Epithelial cell of proximal tubule (primary cell): ENCODE data around the gene EHBP1. TPM values are rescaled to one million over a fixed set of nuclear protein-coding genes. Genes with fewer than 3 reads are reported as not detected.

Experiments used
- DNase-seq: peaks from one replicate; pipeline ENCODE4 v3.0.0-alpha.2; 2011; ENCODE audit warnings: low read depth
- H3K4me3 ChIP-seq: 2 replicates; pipeline ENCODE4 v1.5.1; 2011; ENCODE audit warnings: low read depth, mild to moderate bottlenecking, low read length
- total RNA-seq: library from RNA; depleted of rRNA; stranded (reverse); fragments of >200 nt; gene quantifications from 2 replicates; pipeline ENCODE4 v1.2.3, GENCODE V29; 2015
- TF ChIP-seq, protein P1 (sequence below): conservative IDR thresholded peaks from 2 replicates; pipeline ENCODE4 v1.5.1; 2012; ENCODE audit warnings: low read depth, mild to moderate bottlenecking, low read length

The EHBP1 gene
- total RNA-seq, 1 donor from 2014 or later = 18.1 TPM

DNA sequence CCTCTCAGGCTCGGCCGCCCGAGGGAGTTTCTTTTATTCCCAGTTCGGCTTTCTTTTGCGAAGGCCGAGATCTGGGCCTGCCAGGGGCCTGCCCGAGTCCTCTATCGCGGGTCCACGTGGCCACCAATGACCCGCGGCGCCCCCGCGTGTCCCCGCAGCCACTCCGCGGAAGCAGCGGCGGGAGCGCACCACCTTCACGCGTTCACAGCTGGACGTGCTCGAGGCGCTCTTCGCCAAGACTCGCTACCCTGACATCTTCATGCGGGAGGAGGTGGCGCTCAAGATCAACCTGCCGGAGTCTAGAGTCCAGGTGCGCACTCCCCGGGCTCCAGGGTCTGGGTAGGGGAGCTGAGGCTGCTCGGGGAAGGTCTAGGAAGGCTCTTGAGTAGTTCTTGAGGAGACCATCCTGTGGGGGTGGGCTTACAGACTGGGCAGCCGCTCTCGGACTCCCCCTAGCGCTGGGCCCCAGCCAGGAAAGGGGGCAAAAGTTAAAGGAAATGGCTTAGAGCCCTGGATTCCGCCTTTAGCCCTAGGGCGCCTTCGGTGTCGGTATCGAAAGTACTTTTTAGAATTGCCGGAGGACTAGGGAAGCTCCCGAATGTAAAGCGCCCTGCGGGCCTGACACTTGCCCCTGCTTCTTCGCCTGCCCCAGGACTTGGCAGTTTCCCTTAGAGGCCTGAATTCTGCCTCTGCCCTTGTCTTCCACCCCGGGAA lies 348.5 kb downstream of the EHBP1 start:
- peak overlapping the region; percentile 27 for H3K4me3 ChIP-seq
- no peak for DNase-seq
- TF ChIP-seq, protein P1, sequence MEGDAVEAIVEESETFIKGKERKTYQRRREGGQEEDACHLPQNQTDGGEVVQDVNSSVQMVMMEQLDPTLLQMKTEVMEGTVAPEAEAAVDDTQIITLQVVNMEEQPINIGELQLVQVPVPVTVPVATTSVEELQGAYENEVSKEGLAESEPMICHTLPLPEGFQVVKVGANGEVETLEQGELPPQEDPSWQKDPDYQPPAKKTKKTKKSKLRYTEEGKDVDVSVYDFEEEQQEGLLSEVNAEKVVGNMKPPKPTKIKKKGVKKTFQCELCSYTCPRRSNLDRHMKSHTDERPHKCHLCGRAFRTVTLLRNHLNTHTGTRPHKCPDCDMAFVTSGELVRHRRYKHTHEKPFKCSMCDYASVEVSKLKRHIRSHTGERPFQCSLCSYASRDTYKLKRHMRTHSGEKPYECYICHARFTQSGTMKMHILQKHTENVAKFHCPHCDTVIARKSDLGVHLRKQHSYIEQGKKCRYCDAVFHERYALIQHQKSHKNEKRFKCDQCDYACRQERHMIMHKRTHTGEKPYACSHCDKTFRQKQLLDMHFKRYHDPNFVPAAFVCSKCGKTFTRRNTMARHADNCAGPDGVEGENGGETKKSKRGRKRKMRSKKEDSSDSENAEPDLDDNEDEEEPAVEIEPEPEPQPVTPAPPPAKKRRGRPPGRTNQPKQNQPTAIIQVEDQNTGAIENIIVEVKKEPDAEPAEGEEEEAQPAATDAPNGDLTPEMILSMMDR = peak; percentile 63

DNA sequence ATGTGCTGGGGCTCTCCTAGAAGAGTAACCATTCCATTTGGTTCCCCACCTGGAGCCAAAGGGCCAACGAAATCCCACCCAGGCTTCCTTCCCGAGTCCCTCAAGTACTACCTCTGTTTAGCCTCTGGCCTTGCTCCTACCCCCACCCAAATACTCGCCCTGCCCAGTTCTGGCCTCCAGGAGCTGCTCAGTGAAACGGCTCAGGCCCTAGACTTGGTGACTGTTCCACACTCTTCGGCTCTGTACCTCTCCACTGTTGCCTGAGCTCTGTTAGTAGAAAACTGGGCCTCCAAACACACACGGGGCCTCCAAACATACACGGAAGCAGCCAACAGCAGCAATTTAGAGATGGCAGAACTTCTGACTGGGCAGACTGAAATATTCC lies 349.3 kb downstream of the EHBP1 start:
- TF ChIP-seq, protein P1 = no peak
- no peak overlapping the region for H3K4me3 ChIP-seq
- DNase-seq = no peak

DNA sequence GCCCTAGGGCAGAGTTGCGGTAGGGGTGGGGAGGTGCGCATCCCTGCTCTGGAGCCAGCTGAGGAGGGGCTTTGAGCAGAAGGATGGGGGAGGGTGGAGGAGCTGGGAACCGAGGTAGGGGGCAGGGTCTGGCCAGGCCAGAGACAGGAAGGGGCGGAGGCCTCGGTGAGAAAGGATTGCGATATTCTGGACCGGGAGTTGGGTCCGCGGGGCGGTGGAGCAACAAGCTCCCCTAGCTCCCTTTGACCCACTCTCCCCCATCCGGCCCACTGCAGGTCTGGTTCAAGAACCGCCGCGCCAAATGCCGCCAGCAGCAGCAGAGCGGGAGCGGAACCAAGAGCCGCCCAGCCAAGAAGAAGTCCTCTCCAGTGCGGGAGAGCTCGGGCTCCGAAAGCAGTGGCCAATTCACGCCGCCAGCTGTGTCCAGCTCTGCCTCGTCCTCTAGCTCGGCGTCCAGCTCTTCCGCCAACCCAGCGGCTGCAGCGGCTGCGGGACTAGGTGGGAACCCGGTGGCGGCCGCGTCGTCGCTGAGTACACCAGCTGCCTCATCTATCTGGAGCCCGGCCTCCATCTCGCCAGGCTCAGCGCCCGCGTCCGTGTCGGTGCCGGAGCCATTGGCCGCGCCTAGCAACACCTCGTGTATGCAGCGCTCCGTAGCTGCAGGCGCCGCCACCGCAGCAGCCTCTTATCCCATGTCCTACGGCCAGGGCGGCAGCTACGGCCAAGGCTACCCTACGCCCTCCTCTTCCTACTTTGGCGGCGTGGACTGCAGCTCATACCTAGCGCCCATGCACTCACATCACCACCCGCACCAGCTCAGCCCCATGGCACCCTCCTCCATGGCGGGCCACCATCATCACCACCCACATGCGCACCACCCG lies 350.0 kb downstream of the EHBP1 start:
- no peak overlapping the region for H3K4me3 ChIP-seq
- TF ChIP-seq, protein P1 = no peak
- no peak for DNase-seq

DNA sequence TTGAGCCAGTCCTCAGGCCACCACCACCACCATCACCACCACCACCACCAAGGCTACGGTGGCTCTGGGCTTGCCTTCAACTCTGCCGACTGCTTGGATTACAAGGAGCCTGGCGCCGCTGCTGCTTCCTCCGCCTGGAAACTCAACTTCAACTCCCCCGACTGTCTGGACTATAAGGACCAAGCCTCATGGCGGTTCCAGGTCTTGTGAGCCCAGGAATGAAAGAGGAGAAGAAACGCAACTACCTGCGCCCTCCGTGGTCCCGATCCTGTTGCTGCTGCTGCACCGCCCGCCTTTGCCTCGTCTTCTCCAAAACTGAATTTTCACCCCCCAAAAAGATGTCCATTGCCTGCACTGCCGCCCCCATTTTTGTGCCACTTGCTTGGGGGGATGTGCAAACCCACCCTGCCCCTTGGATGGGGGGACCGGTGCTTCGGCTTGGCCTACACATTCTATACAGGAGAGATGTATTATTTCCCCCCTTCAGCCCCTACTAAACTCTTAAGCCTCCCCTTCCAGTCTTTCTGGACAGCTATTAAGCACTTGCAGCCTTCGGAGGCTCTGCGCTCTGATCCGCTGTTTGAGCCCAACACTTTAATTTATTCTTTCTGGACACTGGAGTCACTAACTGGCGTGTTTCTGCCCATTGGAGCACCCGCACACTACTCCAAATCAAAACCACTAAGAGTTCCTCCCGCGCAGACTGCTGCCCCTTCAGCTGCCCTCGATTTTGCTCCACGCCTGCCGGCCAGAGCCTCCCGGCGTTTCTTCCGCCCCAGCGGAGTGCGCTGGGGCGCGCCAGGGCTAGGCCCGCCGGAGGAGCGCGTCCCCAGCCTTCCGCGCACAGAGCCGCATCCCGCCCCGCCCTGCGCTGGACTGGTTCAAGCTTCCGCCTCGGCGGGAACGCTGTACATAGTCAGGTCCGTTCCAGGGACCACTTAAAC lies 350.9 kb downstream of the EHBP1 start:
- H3K4me3 ChIP-seq = no peak overlapping the region
- TF ChIP-seq, protein P1 = no peak
- no peak for DNase-seq

DNA sequence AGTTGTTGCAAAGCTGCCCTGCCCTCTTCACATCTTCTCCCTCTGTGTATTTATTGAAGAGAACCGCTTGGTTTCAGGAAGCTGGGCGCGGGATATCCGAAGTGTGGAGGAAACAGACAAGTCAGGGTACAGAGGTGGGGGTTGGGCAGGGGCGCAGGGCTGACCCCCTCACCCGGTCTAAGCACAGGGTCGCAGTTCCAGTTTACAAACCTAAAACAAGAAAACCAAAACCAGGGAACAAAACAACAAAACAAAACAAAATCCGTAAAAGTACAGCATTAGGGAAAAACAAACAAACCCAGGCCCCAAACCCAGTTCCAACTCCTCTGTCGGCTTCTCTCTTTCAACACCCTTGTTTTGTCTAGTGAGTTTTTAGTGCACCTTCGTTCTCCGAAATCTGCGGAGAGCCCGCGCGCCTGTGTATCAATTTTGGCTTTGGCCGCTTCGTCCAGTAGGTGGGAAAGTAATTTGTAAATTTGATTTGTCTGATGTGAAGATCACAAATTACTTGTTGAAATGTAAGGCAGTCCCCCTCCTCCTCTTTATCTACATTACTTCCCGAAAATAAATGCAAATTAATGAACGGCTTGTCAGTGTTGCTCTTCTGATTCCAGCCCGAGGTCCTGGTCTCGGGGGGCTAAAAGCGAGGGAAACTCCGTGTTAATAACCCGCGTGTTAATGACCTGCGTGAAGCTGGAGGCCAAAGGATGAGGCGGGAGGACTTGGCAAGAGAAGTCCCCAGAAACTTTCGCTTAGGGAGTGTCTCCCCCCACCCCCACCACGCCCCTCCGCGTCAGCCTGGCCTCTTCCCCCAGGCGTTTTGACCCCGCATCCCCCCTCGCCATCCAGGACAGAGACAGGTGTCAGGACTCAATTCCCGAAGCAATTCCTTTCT lies 352.0 kb downstream of the EHBP1 start:
- DNase-seq = no peak
- H3K4me3 ChIP-seq = no peak overlapping the region
- TF ChIP-seq, protein P1 = no peak
